GM06990 (cell line): ENCODE data around the gene ZNF77.
"Not testable (repeated sequence)": the region's sequence is repeated elsewhere in the genome, so short reads cannot be mapped to it uniquely, and the experiment has no call there.

Experiments used
- DNase-seq: peaks from one replicate; pipeline ENCODE4 v3.0.0-alpha.2; 2011; ENCODE audit not compliant: insufficient read length; ENCODE audit errors: extremely low read depth
- H3K27me3 ChIP-seq: replicated peaks from 2 replicates; pipeline ENCODE4 v1.6.0; 2011; ENCODE audit warnings: low read length; ENCODE audit not compliant: control insufficient read depth, insufficient read depth
- H3K36me3 ChIP-seq: 2 replicates; pipeline ENCODE4 v1.5.1; 2011; ENCODE audit warnings: low read length; ENCODE audit not compliant: control insufficient read depth, insufficient read depth
- H3K4me3 ChIP-seq: replicated peaks from 2 replicates; pipeline ENCODE4 v1.5.1; 2011; ENCODE audit warnings: low read depth, mild to moderate bottlenecking, control low read depth, low read length
- TF ChIP-seq, protein P1 (sequence below): IDR thresholded peaks from 2 replicates; pipeline ENCODE4 v1.5.1; 2011; ENCODE audit warnings: low read length, control low read depth, mild to moderate bottlenecking, inconsistent platforms; ENCODE audit not compliant: insufficient read depth, poor library complexity, severe bottlenecking

Gene ZNF77

DNA sequence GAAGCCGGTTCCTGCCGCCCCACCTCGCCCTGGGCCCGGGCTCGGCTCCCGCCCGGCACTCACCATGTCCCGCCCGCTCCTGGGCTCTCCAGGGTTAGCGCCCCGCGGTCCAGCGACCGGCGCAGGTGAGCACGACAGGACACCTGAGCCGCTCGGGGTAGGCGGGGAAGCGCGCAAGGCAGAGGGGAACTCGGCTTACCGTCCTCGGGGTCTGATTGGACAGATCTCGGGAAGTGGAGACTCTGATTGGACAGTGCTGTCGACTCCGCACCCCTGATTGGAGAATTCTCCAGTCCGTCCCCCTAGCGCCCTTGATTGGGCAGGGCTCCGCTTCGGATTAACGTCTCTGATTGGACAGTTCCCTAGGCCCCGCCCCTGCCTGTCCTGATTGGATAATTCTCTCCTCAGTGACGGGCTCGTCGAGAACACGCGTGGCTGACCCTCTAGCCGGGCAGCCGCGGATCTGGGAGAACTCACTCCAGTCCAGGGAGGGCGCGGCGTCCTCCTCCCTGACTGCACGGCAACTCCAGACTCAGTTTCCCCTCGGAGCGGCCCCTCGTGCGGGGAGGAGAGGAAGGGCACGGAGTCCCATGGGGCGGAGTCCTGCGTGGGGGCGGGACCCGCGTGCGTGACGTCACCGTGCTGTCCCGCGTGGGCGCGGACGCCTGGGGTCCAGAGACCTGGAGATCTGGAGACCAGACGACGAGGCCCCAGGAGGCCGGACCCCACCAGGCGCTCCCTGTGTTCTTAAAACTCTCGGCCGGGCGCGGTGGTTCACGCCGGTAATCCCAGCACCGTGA is at the start of gene ZNF77:
TSS of gene ZNF77 (minus strand) at position 197 of the 800 bp plus-strand sequence. CDS start at position 66, 131 bp downstream.
- TF ChIP-seq, protein P1, sequence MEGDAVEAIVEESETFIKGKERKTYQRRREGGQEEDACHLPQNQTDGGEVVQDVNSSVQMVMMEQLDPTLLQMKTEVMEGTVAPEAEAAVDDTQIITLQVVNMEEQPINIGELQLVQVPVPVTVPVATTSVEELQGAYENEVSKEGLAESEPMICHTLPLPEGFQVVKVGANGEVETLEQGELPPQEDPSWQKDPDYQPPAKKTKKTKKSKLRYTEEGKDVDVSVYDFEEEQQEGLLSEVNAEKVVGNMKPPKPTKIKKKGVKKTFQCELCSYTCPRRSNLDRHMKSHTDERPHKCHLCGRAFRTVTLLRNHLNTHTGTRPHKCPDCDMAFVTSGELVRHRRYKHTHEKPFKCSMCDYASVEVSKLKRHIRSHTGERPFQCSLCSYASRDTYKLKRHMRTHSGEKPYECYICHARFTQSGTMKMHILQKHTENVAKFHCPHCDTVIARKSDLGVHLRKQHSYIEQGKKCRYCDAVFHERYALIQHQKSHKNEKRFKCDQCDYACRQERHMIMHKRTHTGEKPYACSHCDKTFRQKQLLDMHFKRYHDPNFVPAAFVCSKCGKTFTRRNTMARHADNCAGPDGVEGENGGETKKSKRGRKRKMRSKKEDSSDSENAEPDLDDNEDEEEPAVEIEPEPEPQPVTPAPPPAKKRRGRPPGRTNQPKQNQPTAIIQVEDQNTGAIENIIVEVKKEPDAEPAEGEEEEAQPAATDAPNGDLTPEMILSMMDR, result no peak
- H3K36me3 ChIP-seq, result no peaks in the 10 kb centered on the region
- peak; percentile 92 for DNase-seq
- H3K4me3 ChIP-seq, result peak within 1 kb of the TSS; percentile 86
- H3K27me3 ChIP-seq, result no peaks in the 10 kb centered on the region

DNA sequence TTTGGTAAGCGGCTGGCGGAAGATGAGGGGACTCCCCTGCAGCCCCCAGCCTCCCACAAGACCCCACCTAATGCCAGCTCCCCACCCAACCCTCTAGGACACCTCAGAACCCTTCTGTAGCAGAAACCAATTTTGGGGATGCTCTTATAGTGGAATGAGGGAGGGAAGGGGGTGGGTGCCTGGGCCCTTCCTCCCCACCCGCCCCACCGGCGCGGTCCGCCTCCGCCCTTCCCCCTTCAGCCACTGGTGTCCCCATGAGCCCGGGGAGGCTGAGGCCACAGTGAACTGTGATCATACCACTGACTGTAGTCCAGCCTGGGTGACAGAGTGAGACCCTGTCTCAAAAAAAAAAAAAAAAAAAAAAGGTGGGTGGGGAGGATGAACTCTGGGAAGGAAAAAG is 48.8 kb upstream of the ZNF77 start:
- DNase-seq, result no peak
- Histone ChIP-seq H3K36me3 (no peaks in the 10 kb centered on the region), H3K4me3 (no peak overlapping the region), H3K27me3 (no peaks in the 10 kb centered on the region)
- TF ChIP-seq, protein P1, result no peak

DNA sequence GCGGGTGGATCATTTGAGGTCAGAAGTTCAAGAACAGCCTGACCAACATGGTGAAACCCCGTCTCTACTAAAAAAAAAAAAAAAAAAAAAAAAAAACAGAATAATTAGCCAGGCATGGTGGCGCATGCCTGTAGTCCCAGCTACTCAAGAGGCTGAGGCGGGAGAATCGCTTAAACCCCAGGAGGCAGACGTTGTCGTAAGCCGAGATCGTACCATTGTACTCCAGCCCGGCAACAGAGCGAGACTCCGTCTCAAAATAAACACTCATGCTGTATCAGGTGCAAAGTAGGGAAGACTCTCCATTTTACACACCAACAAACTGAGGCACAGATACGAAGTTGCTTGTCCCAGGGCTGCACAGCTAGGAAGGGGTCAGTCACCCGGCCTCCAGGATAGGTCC is 48.2 kb upstream of the ZNF77 start:
- H3K4me3 ChIP-seq, result no peak overlapping the region
- H3K36me3 ChIP-seq, result no peaks in the 10 kb centered on the region
- DNase-seq, result no peak
- TF ChIP-seq, protein P1, result no peak
- H3K27me3 ChIP-seq, result no peaks in the 10 kb centered on the region

DNA sequence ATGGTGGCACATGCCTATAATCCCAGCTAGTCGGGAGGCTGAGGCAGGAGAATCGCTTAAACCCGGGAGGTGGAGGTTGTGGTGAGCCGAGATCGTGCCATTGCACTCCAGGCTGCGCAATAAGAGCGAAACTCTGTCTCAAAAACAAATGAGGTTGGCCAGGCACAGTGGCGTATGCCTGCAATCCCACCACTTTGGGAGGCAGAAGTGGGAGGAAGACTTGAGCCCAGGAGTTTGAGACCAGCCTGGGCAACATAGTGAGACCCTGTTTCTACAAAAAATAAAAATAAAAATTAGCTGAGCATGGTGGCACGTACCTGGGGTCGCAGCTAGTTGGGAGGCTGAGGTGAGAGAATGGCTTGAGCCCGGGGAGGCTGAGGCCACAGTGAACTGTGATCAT is 47.6 kb upstream of the ZNF77 start:
- not testable (repeated sequence) for H3K4me3 ChIP-seq, H3K27me3 ChIP-seq, DNase-seq, H3K36me3 ChIP-seq

DNA sequence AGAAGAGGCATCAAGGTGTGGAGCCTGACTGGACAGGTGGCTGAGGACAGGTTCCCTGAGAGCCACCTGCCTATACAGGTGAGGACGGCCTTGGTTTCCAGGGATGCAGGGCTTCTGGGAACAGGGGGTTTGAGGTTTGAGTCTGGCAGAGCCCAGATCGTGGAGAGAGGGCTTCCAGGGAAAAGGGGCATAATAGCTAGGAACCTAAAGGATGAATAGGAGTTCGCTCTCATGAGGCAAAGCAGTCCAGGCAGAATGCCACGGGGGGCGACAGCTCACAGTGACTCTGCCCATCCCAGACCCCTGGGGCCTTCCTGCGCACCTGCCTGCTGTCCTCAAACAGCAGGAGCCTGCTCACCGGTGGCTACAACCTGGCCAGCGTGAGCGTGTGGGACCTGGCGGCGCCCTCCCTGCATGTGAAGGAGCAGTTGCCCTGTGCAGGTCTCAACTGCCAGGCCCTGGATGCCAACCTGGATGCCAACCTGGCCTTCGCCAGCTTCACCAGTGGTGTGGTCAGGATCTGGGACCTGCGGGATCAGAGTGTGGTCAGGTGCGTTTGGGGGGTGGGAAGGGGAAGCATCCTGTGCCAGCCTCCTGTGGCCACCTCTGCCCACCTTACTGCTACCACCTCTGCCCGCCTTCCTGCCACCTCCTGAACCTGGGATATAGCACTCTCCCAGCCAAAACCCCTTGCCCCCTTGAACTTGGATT is 44.6 kb upstream of the ZNF77 start:
- DNase-seq, result no peak
- TF ChIP-seq, protein P1, result no peak
- no peaks in the 10 kb centered on the region for H3K27me3 ChIP-seq
- H3K36me3 ChIP-seq, result no peaks in the 10 kb centered on the region
- H3K4me3 ChIP-seq, result no peak overlapping the region

DNA sequence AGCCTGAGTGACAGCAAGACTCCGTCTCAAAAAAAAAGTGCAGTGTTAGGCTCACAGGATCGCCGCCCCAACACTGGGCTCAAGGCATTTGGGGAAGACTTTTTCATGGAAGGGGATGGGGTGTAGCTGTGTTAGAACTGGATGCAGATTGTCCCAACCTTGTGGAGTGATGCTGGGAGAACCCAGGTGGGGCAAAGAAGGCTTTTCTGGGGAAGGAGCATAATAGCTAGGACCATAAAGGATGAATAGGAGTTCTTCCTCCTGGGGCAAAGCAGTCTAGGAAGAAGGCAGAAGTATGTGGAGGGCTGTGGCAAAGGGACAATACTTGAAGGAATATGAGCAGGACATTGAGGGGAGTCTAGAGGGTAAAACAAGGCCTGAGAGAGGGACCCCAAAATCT is 43.8 kb upstream of the ZNF77 start:
- no peak for DNase-seq
- TF ChIP-seq, protein P1, result no peak
- H3K27me3 ChIP-seq, result no peaks in the 10 kb centered on the region
- no peak overlapping the region for H3K4me3 ChIP-seq
- no peaks in the 10 kb centered on the region for H3K36me3 ChIP-seq
